ENCODE results near the gene DNAJC21. TPM values are rescaled to one million over a fixed set of nuclear protein-coding genes. Genes with fewer than 3 reads are reported as not detected.

DNAJC21 gene
- total and polyA plus RNA-seq, 2 experiments from 2014 or later = 35.7 to 37.4 TPM

GRCh38 chr5:34903260-34903659 lies 26.1 kb upstream of the DNAJC21 start:
- H3K27me3 ChIP-seq (ENCODE audit: insufficient read depth) = no peaks in the 10 kb centered on the region
- H3F3A ChIP-seq (replicated peaks; ENCODE audit: low read depth) = peaks cover 2% of the 10 kb centered on the region; the same call in 1 of the 2 replicates
- H3K4me1 Mint-ChIP-seq = peaks cover 12% of the 10 kb centered on the region; the same call in 2 of the 3 replicates
- ATAC-seq = no peak
- no peak overlapping the region for H2AFZ ChIP-seq
- no peaks in the 10 kb centered on the region for H3K9me3 Mint-ChIP-seq
- no peak overlapping the region for H3K4me3 Mint-ChIP-seq
- H3K4me2 ChIP-seq = no peak overlapping the region
- H3K27me3 Mint-ChIP-seq (ENCODE audit: insufficient read depth, low read depth, poor library complexity) = peaks cover 3% of the 10 kb centered on the region
- no peaks in the 10 kb centered on the region for H4K20me1 ChIP-seq (replicated peaks; ENCODE audit: insufficient read depth)
- peak overlapping the region; percentile 23; the same call in 1 of the 2 replicates for H3K27ac Mint-ChIP-seq
- no peak for TF ChIP-seq ZNF114 (CRISPR knock-in tag; IDR thresholded peaks at IDR 0.05)
- TF ChIP-seq JUNB (IDR thresholded peaks at IDR 0.05; ENCODE audit: unreplicated experiment) = no peak
- TF ChIP-seq ZNF331 (CRISPR knock-in tag; IDR thresholded peaks at IDR 0.05; ENCODE audit: low read depth) = no peak
- peaks cover 27% of the 10 kb centered on the region for H3K36me3 Mint-ChIP-seq (ENCODE audit: low read depth)
- H3K4me1 ChIP-seq (ENCODE audit: insufficient read depth) = peaks cover 8% of the 10 kb centered on the region; the same call in 1 of the 2 replicates
- H3K9me2 ChIP-seq (ENCODE audit: insufficient read depth) = no peaks in the 10 kb centered on the region
- H3K4me3 ChIP-seq = no peak overlapping the region
- no peaks in the 10 kb centered on the region for H3K79me2 ChIP-seq (replicated peaks; ENCODE audit: insufficient read depth)
- no peak overlapping the region for H3K27ac ChIP-seq (ENCODE audit: low read depth)
- no peak for DNase-seq (ENCODE audit: low spot score)
- H3K36me3 ChIP-seq (ENCODE audit: insufficient read depth) = peaks cover 11% of the 10 kb centered on the region; the same call in 1 of the 2 replicates

- Mint-ChIP-seq H3K9me3 (no peaks in the 10 kb centered on the region), H3K36me3 (ENCODE audit: low read depth) (peaks cover 46% of the 10 kb centered on the region), H3K27me3 (ENCODE audit: insufficient read depth, low read depth, poor library complexity) (peaks cover 3% of the 10 kb centered on the region), H3K27ac (no peak overlapping the region), H3K4me3 (no peak overlapping the region), H3K4me1 (peaks cover 2% of the 10 kb centered on the region; the same call in 1 of the 3 replicates)
- DNase-seq (ENCODE audit: low spot score) = peak; percentile 46
- H3K27ac ChIP-seq (ENCODE audit: low read depth) = peak overlapping the region; percentile 68; the same call in 1 of the 2 replicates
- no peak overlapping the region for H2AFZ ChIP-seq
- no peaks in the 10 kb centered on the region for H3K79me2 ChIP-seq (replicated peaks; ENCODE audit: insufficient read depth)
- H4K20me1 ChIP-seq (replicated peaks; ENCODE audit: insufficient read depth) = no peaks in the 10 kb centered on the region
- no peaks in the 10 kb centered on the region for H3K27me3 ChIP-seq (ENCODE audit: insufficient read depth)
- H3K4me3 ChIP-seq = no peak overlapping the region
- TF ChIP-seq CTCF (conservative IDR thresholded peaks at IDR 0.05; ENCODE audit: low read depth in 2 of 2) (peak; percentile 61 to 71), ZNF114 (CRISPR knock-in tag; IDR thresholded peaks at IDR 0.05) (no peak), EZH2phosphoT487 (IDR thresholded peaks at IDR 0.05; ENCODE audit: unreplicated experiment) (no peak)
- H3K9me2 ChIP-seq (ENCODE audit: insufficient read depth) = no peaks in the 10 kb centered on the region
- no peak overlapping the region for H3K4me2 ChIP-seq
- no peaks in the 10 kb centered on the region; the same call in 1 of the 2 replicates for H3F3A ChIP-seq (replicated peaks; ENCODE audit: low read depth)
- H3K4me1 ChIP-seq (ENCODE audit: insufficient read depth) = no peaks in the 10 kb centered on the region
- peak; percentile 34; the same call in 1 of the 3 replicates for ATAC-seq
- peaks cover 28% of the 10 kb centered on the region; the same call in 1 of the 2 replicates for H3K36me3 ChIP-seq (ENCODE audit: insufficient read depth)
Observed at GRCh38 chr5:34905564-34905963, 23.8 kb upstream of the DNAJC21 start.

GRCh38 chr5:34913072-34913471 lies 16.3 kb upstream of the DNAJC21 start:
- Mint-ChIP-seq H3K36me3 (ENCODE audit: low read depth) (peaks cover 59% of the 10 kb centered on the region), H3K4me3 (no peak overlapping the region; the same call in 2 of the 3 replicates), H3K9me3 (no peaks in the 10 kb centered on the region), H3K4me1 (peaks cover 22% of the 10 kb centered on the region), H3K27ac (no peak overlapping the region), H3K27me3 (ENCODE audit: insufficient read depth, low read depth, poor library complexity) (peaks cover 2% of the 10 kb centered on the region)
- Histone ChIP-seq H3K4me2 (no peak overlapping the region), H3K79me2 (replicated peaks; ENCODE audit: insufficient read depth) (peaks cover 66% of the 10 kb centered on the region), H3K36me3 (ENCODE audit: insufficient read depth) (peaks cover 41% of the 10 kb centered on the region; the same call in 1 of the 2 replicates), H3K27ac (ENCODE audit: low read depth) (no peak overlapping the region), H3K9me2 (ENCODE audit: insufficient read depth) (no peaks in the 10 kb centered on the region), H2AFZ (no peak overlapping the region), H3K27me3 (ENCODE audit: insufficient read depth) (no peaks in the 10 kb centered on the region), H4K20me1 (replicated peaks; ENCODE audit: insufficient read depth) (peaks cover 20% of the 10 kb centered on the region), H3K4me3 (no peak overlapping the region), H3K4me1 (ENCODE audit: insufficient read depth) (peaks cover 21% of the 10 kb centered on the region), H3F3A (replicated peaks; ENCODE audit: low read depth) (0 out of 2 replicates have a peak, but pooled peaks cover 10% of the 10 kb centered on the region)
- DNase-seq (ENCODE audit: low spot score) (no peak), ATAC-seq (no peak)
- TF ChIP-seq REST (IDR thresholded peaks at IDR 0.05; ENCODE audit: unreplicated experiment) (no peak), EZH2phosphoT487 (IDR thresholded peaks at IDR 0.05; ENCODE audit: unreplicated experiment) (no peak), ZNF331 (CRISPR knock-in tag; IDR thresholded peaks at IDR 0.05; ENCODE audit: low read depth) (no peak), ETS1 (IDR thresholded peaks at IDR 0.05) (no peak), CTCF (conservative IDR thresholded peaks at IDR 0.05; ENCODE audit: low read depth in 2 of 2) (no peak), STAT1 (IDR thresholded peaks at IDR 0.05; ENCODE audit: unreplicated experiment) (no peak), ZNF114 (CRISPR knock-in tag; IDR thresholded peaks at IDR 0.05) (no peak), JUNB (IDR thresholded peaks at IDR 0.05; ENCODE audit: unreplicated experiment) (no peak)

Data from GM23338 (cell line).